Cardiac fibroblast (primary cell): ENCODE results near the gene ACTL8.

ENCODE experiments used
- DNase-seq, 2 donors: peaks; one replicate each; pipeline versions ENCODE4 v3.0.0 to v3.0.0-alpha.2; 2010; ENCODE audit warnings: low read depth in 2 of 2
- H3K4me3 ChIP-seq, 2 donors: replicated peaks in 1 of 2; 1 replicate in 1 of 2; 2 replicates in 1 of 2; pipeline ENCODE4 v1.5.1; 2011; ENCODE audit warnings: low read depth in 2 of 2, low read length in 2 of 2, mild to moderate bottlenecking in 2 of 2, moderate library complexity in 1 of 2
- CTCF ChIP-seq: IDR thresholded peaks from one replicate; pipeline ENCODE4 v1.5.1; 2011; ENCODE audit warnings: low read depth, mild to moderate bottlenecking, low read length, inconsistent platforms

The ACTL8 gene

GRCh38 chr1:17790383-17791054 is 35.4 kb downstream of the ACTL8 start:
- no peak for TF ChIP-seq CTCF
- no peak for DNase-seq
- no peak overlapping the region for H3K4me3 ChIP-seq

GRCh38 chr1:17791055-17791390 is 35.9 kb downstream of the ACTL8 start:
- no peak for DNase-seq
- H3K4me3 ChIP-seq: no peak overlapping the region
- TF ChIP-seq CTCF: no peak

GRCh38 chr1:17791480-17791879 is 36.3 kb downstream of the ACTL8 start:
- no peak for TF ChIP-seq CTCF
- no peak overlapping the region for H3K4me3 ChIP-seq
- DNase-seq: no peak

- no peak for DNase-seq
- no peak overlapping the region for H3K4me3 ChIP-seq
- TF ChIP-seq CTCF: no peak
Measured at GRCh38 chr1:17792421-17792820, 37.3 kb downstream of the ACTL8 start.

GRCh38 chr1:17795081-17795809 is 40.1 kb downstream of the ACTL8 start:
- no peak overlapping the region for H3K4me3 ChIP-seq
- TF ChIP-seq CTCF: no peak
- DNase-seq: no peak

GRCh38 chr1:17795836-17796645 is 40.9 kb downstream of the ACTL8 start:
- H3K4me3 ChIP-seq: no peak overlapping the region
- DNase-seq: no peak
- no peak for TF ChIP-seq CTCF
